Measurements from ENCODE around the gene GALNT10. TPM values are rescaled to one million over a fixed set of nuclear protein-coding genes. Genes with fewer than 3 reads are reported as not detected.

The GALNT10 gene
- total RNA-seq, 1 donor from 2014 or later: 57.6 TPM

DNA sequence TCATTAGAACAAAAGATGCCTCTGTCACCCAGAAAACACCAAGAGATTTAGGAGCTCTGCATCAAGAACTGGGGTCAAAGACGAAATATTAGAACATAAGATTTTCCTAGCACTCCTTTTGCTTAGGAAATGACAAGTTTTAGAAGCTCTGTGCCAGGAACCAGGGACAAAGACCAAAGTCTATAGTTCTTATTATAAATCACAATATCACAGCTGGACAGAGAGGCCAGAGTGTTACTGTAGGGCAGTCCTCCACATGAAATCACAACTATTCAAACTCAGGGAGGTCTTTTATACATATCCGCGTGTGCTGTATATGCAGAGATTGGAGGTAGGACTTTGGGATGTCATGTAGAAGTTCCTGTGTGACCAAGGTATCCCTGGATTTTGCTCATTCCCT is 138.5 kb downstream of the GALNT10 start:
- H3K4me3 ChIP-seq: no peak overlapping the region
- no peaks in the 10 kb centered on the region for H3K9me3 ChIP-seq
- H3K36me3 ChIP-seq: peaks cover 47% of the 10 kb centered on the region
- ATAC-seq (no peak), DNase-seq (no peak)
- H3K27me3 ChIP-seq (ENCODE audit: low read depth): no peaks in the 10 kb centered on the region
- H3K27ac ChIP-seq: no peak overlapping the region
- TF ChIP-seq, protein P1, sequence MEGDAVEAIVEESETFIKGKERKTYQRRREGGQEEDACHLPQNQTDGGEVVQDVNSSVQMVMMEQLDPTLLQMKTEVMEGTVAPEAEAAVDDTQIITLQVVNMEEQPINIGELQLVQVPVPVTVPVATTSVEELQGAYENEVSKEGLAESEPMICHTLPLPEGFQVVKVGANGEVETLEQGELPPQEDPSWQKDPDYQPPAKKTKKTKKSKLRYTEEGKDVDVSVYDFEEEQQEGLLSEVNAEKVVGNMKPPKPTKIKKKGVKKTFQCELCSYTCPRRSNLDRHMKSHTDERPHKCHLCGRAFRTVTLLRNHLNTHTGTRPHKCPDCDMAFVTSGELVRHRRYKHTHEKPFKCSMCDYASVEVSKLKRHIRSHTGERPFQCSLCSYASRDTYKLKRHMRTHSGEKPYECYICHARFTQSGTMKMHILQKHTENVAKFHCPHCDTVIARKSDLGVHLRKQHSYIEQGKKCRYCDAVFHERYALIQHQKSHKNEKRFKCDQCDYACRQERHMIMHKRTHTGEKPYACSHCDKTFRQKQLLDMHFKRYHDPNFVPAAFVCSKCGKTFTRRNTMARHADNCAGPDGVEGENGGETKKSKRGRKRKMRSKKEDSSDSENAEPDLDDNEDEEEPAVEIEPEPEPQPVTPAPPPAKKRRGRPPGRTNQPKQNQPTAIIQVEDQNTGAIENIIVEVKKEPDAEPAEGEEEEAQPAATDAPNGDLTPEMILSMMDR (IDR thresholded peaks at IDR 0.05): no peak
- intact Hi-C loops (cut with DNase I): no loop called here
- no peaks in the 10 kb centered on the region for H3K4me1 ChIP-seq

DNA sequence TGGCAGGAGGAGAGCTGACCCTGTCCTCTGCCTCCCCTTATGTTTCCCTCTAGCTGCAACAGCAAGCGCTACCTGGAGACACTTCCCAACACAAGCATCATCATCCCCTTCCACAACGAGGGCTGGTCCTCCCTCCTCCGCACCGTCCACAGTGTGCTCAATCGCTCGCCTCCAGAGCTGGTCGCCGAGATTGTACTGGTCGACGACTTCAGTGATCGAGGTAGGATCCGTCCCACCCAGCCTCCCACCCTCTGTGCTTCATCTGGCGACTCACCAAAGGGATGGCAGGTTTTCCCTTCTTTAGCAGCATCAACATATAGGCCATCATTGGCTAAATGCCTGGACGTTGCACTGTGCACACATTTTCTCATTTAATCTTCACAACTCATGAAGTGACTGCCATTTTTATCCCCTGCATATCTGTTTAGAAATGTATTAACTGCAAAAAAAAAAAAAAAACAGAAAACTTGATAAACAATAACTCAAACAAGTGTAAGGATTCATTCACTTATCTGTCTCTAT is 139.0 kb downstream of the GALNT10 start:
- no peak for ATAC-seq
- H3K4me3 ChIP-seq: no peak overlapping the region
- H3K27me3 ChIP-seq (ENCODE audit: low read depth): no peaks in the 10 kb centered on the region
- TF ChIP-seq, protein P1 (IDR thresholded peaks at IDR 0.05): no peak
- H3K36me3 ChIP-seq: peaks cover 45% of the 10 kb centered on the region
- intact Hi-C loops (cut with DNase I): no loop called here
- no peak overlapping the region for H3K27ac ChIP-seq
- H3K4me1 ChIP-seq: no peaks in the 10 kb centered on the region
- DNase-seq: no peak
- H3K9me3 ChIP-seq: no peaks in the 10 kb centered on the region

DNA sequence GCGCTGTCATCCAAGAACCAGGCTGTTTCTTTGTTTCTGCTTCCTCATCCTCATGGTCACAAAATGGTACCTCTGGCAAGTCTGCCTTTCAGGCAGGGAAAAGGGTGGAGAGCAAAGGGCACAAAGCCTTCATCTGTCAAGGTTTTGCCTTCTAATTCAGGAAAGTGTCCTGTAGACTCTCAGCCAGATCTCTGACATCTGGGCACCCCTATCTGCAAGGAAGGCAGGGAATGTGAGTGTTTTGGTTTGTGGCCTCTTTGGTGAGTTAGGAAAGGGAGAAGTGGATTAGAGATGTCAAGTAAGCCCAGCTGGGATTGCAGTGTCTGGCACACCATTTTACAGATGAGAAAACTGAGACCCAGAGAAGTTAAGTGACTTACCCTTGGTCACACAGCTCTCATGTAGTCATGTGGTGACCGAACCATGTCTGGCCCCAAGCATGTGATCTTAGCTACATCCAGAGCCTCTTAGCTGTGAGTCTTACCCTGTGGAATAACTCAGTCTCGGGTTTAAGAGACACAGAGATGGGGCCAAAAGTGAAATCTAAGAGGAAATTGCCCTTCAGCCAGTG is 139.6 kb downstream of the GALNT10 start:
- H3K36me3 ChIP-seq: peaks cover 51% of the 10 kb centered on the region

DNA sequence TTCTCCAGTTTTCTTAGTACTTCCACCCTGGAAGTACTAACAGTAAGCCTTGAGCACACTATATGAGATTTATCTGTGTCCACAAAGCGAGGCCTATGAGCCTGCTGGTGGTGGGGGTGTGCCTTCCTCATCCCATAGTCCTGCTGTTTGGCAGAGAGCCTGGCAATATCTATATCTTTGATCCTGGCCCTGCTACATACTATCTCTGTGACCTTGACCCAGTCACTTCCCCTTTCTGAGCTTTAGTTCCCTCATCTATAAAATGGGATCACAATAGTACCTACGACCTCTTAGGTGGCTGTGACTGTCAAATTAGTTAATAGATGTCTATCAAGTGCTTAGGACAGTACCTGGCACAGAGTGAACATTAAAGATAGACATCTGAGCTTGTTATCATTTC is 140.7 kb downstream of the GALNT10 start:
- TF ChIP-seq, protein P1 (IDR thresholded peaks at IDR 0.05): no peak
- Histone ChIP-seq H3K36me3 (peaks cover 57% of the 10 kb centered on the region), H3K4me3 (no peak overlapping the region), H3K27me3 (ENCODE audit: low read depth) (no peaks in the 10 kb centered on the region), H3K9me3 (no peaks in the 10 kb centered on the region), H3K27ac (no peak overlapping the region), H3K4me1 (no peaks in the 10 kb centered on the region)
- DNase-seq: no peak
- intact Hi-C loops (cut with DNase I): no loop called here
- ATAC-seq: no peak

More for the DNA sequence above, 139.6 kb downstream of the GALNT10 start:
- Histone ChIP-seq H3K4me3 (no peak overlapping the region), H3K27me3 (ENCODE audit: low read depth) (no peaks in the 10 kb centered on the region), H3K9me3 (no peaks in the 10 kb centered on the region), H3K27ac (no peak overlapping the region), H3K4me1 (no peaks in the 10 kb centered on the region)
- intact Hi-C loops (cut with DNase I): no loop called here
- TF ChIP-seq, protein P1 (IDR thresholded peaks at IDR 0.05): no peak
- DNase-seq (no peak), ATAC-seq (no peak)

DNA sequence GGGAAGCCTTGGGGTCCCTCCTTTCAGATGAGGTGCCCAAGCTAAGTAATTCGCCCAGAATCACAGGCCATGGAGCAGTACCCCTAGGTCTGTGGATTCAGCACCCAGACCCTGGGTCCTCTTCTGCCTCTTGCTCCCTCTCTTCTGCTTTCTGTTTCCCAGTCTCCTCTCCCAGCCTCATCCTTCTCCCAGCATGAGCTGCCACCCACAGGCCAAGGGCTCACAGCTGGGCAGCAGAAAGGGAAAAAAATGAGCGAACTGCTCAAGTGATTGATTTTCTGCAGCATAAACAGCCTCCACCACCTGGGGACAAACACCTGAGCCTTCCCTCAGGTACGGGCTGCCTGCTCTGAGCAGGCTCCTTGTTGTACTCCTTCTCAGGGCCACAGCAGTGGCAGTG is 141.4 kb downstream of the GALNT10 start:
- TF ChIP-seq, protein P1 (IDR thresholded peaks at IDR 0.05): no peak
- H3K4me1 ChIP-seq: no peaks in the 10 kb centered on the region
- H3K4me3 ChIP-seq: no peak overlapping the region
- intact Hi-C loops (cut with DNase I): no loop called here
- H3K27me3 ChIP-seq (ENCODE audit: low read depth): no peaks in the 10 kb centered on the region
- H3K36me3 ChIP-seq: peaks cover 61% of the 10 kb centered on the region
- no peaks in the 10 kb centered on the region for H3K9me3 ChIP-seq
- no peak overlapping the region for H3K27ac ChIP-seq
- ATAC-seq (no peak), DNase-seq (no peak)

All from lower lobe of right lung (tissue), 2 donors.